Endothelial cell of umbilical vein (primary cell): ENCODE data around the gene MED22. TPM values are rescaled to one million over a fixed set of nuclear protein-coding genes. Genes with fewer than 3 reads are reported as not detected.

Experiments
- BruUV-seq: library from RNA; stranded (reverse); fragments of 400-500 nt; replicated peaks from 2 replicates; lab custom pipeline; 2021; lab: Mats Ljungman, UMichigan
- CTCF ChIA-PET: fragments of 300-600, 350-600 bp; sonication (Branson Sonifier 250); formaldehyde crosslinking; loops from one replicate; lab custom pipeline; 2021; ENCODE audit warnings: antibody characterized with exemption, inconsistent platforms; lab: Charles Lee
- POLR2A ChIA-PET: fragments of 300-600, 350-600 bp; sonication (Branson Sonifier 250); formaldehyde crosslinking; loops from one replicate; lab custom pipeline; 2021; ENCODE audit warnings: antibody characterized with exemption, inconsistent platforms; lab: Charles Lee
- DNase-seq: peaks from one replicate; pipeline ENCODE4 v3.0.0-alpha.2; 2011; ENCODE audit warnings: low read depth, low spot score
- FAIRE-seq: peaks from 2 replicates; lab custom pipeline; 2011; peaks lifted over from hg19 to GRCh38; lab: Jason Lieb, UNC
- H2AFZ ChIP-seq: 2 replicates; pipeline ENCODE4 v1.6.0; 2012; ENCODE audit warnings: low read depth, low read length, control low read depth, inconsistent platforms
- H3K27ac ChIP-seq: 2 replicates; pipeline ENCODE4 v1.5.1; 2011; ENCODE audit warnings: low read depth, mild to moderate bottlenecking, control low read depth, low read length, moderate library complexity; ENCODE audit not compliant: insufficient read depth
- H3K27me3 ChIP-seq, 2 experiments: 2 replicates each; pipeline versions ENCODE4 v1.6.0 to v1.6.1; 2011; ENCODE audit warnings: low read length in 2 of 2, mixed read lengths in 1 of 2; ENCODE audit not compliant: control insufficient read depth in 2 of 2, insufficient read depth in 2 of 2
- H3K36me3 ChIP-seq, 2 experiments: 2 replicates in 1 of 2; 3 replicates in 1 of 2; pipeline ENCODE4 v1.5.1; 2011; ENCODE audit warnings: low read length in 2 of 2, mild to moderate bottlenecking in 1 of 2, moderate library complexity in 1 of 2; ENCODE audit not compliant: control insufficient read depth in 2 of 2, insufficient read depth in 2 of 2; ENCODE audit errors: extremely low read depth in 1 of 2
- H3K4me1 ChIP-seq: 3 replicates; pipeline ENCODE4 v1.5.1; 2011; ENCODE audit warnings: mild to moderate bottlenecking, low read length; ENCODE audit not compliant: control insufficient read depth, insufficient read depth; ENCODE audit errors: extremely low read depth
- H3K4me2 ChIP-seq: 2 replicates; pipeline ENCODE4 v1.6.1; 2011; ENCODE audit warnings: low read length, control low read depth, mixed read lengths; ENCODE audit not compliant: insufficient read depth
- H3K4me3 ChIP-seq, 3 experiments: fragments of 200-600 bp in 1 of 3; sonication (generic), shearing (Covaris generic) in 1 of 3; replicated peaks in 1 of 3; 2 replicates each; pipeline ENCODE4 v1.5.1; 2011 to 2016; ENCODE audit warnings: control low read depth in 3 of 3, low read length in 3 of 3, mild to moderate bottlenecking in 2 of 3, inconsistent platforms in 1 of 3, low read depth in 1 of 3, moderate library complexity in 1 of 3; ENCODE audit not compliant: insufficient read depth in 1 of 3
- H3K79me2 ChIP-seq: 2 replicates; pipeline ENCODE4 v1.6.0; 2012; ENCODE audit warnings: low read length, inconsistent platforms; ENCODE audit not compliant: control insufficient read depth, insufficient read depth
- H3K9ac ChIP-seq: replicated peaks from 2 replicates; pipeline ENCODE3; 2011; ENCODE audit warnings: low read length, control low read depth; ENCODE audit not compliant: insufficient read depth; ENCODE audit errors: extremely low read depth
- H3K9me1 ChIP-seq: replicated peaks from 3 replicates; pipeline ENCODE4 v1.6.0; 2011; ENCODE audit warnings: mild to moderate bottlenecking, low read length; ENCODE audit not compliant: control insufficient read depth, insufficient read depth; ENCODE audit errors: extremely low read depth
- H3K9me3 ChIP-seq: replicated peaks from 2 replicates; pipeline ENCODE4 v1.5.1; 2012; ENCODE audit warnings: low read length, inconsistent platforms; ENCODE audit not compliant: control insufficient read depth, insufficient read depth
- H4K20me1 ChIP-seq: replicated peaks from 2 replicates; pipeline ENCODE3; 2011; ENCODE audit warnings: mild to moderate bottlenecking, low read length; ENCODE audit not compliant: control insufficient read depth, insufficient read depth; ENCODE audit errors: extremely low read depth
- CTCF ChIP-seq, 2 donors: IDR thresholded peaks; 1 replicate in 1 of 2; 2 replicates in 1 of 2; pipeline ENCODE4 v1.5.1; 2011; ENCODE audit warnings: low read length in 2 of 2, mild to moderate bottlenecking in 2 of 2, moderate library complexity in 2 of 2, control low read depth in 1 of 2, inconsistent platforms in 1 of 2, low read depth in 1 of 2; ENCODE audit not compliant: insufficient read depth in 1 of 2; ENCODE audit errors: extremely low read depth in 1 of 2
- EZH2 ChIP-seq: IDR thresholded peaks from 2 replicates; pipeline ENCODE4 v1.6.1; 2012; ENCODE audit warnings: borderline replicate concordance, low read depth, mild to moderate bottlenecking, moderate library complexity, low read length, inconsistent platforms; ENCODE audit not compliant: severe bottlenecking
- GATA2 ChIP-seq: IDR thresholded peaks from 2 replicates; pipeline ENCODE4 v1.7.0; 2011; ENCODE audit warnings: low read depth, mild to moderate bottlenecking, moderate library complexity, mixed read lengths, low read length; ENCODE audit not compliant: insufficient read length, insufficient read depth
- JUN ChIP-seq: IDR thresholded peaks from 2 replicates; pipeline ENCODE4 v1.6.1; 2011; ENCODE audit warnings: borderline replicate concordance, low read depth; ENCODE audit not compliant: insufficient read length, insufficient read depth
- MYC ChIP-seq: IDR thresholded peaks from one replicate; pipeline ENCODE4 v1.6.1; 2011; ENCODE audit warnings: mild to moderate bottlenecking, low read depth, low read length
- POLR2AphosphoS5 ChIP-seq: IDR thresholded peaks from 2 replicates; pipeline ENCODE4 v1.6.1; 2012; ENCODE audit warnings: low read depth, mild to moderate bottlenecking, control low read depth, low read length, moderate library complexity; ENCODE audit not compliant: insufficient read depth
- dilution Hi-C: fragments of 300-500 bp; cut with MboI; formaldehyde crosslinking; loops from one replicate; pipeline ENCODE4 v1.15.0; 2019; ENCODE audit warnings: low sequenced_read_pairs; ENCODE audit not compliant: extremely low pct_ligation_motif_present
- intact Hi-C: fragments of 100-400 bp; cut with micrococcal nuclease; formaldehyde crosslinking; loops from one replicate; pipeline ENCODE4 v1.10.0; 2022
- polyA plus RNA-seq, 4 experiments: library from polyadenylated mRNA; depleted of rRNA in 3 of 4; stranded (reverse) in 3 of 4; unstranded in 1 of 4; fragments of >200 nt; gene quantifications; 2 replicates each; pipeline versions ENCODE4 v1.2.1 to v1.2.3, GENCODE V29; 2011 to 2012; ENCODE audit warnings: missing spikeins in 1 of 4
- total RNA-seq: library from RNA; stranded (reverse); gene quantifications from 2 replicates; pipeline ENCODE4 v1.2.3, GENCODE V29; 2021

MED22 gene
- total and polyA plus RNA-seq, 2 donors (not counting 3 experiments of a cell fraction or from before 2014, with no cell fraction given), result 25.7 to 27.4 TPM

GRCh38 chr9:133379153-133380086 is 31.5 kb upstream of the MED22 start:
- no peaks in the 10 kb centered on the region for H4K20me1 ChIP-seq
- CTCF ChIA-PET, result interaction anchor here (1.0 to 3.2 kb wide), 3 partner anchors 50 to 107 kb away, joined by 3 to 10 read pairs (median 3); partner anchors contain the start of gene SLC2A6
- intact Hi-C loops (no loop called here), dilution Hi-C loops (no loop called here)
- H3K9me1 ChIP-seq, result no peaks in the 10 kb centered on the region
- H3K9me3 ChIP-seq, result no peaks in the 10 kb centered on the region
- POLR2A ChIA-PET, result no interaction called here
- H3K36me3 ChIP-seq, result no peaks in the 10 kb centered on the region
- H3K27ac ChIP-seq, result no peak overlapping the region
- no peak overlapping the region for H3K9ac ChIP-seq
- TF ChIP-seq CTCF (IDR thresholded peaks at IDR 0.05; ENCODE audit: extremely low read depth in 1 of 2, insufficient read depth in 1 of 2, low read depth in 1 of 2, low read length in 2 of 2) (no peak), EZH2 (no peak), JUN (no peak), POLR2AphosphoS5 (no peak), MYC (no peak), GATA2 (no peak)
- no peak overlapping the region for H2AFZ ChIP-seq
- no peak overlapping the region for H3K4me3 ChIP-seq
- BruUV-seq, result no TSS peak
- H3K79me2 ChIP-seq, result peaks cover 14% of the 10 kb centered on the region
- FAIRE-seq (no peak), DNase-seq (no peak)
- H3K4me1 ChIP-seq, result peaks cover 6% of the 10 kb centered on the region
- no peak overlapping the region for H3K4me2 ChIP-seq
- no peaks in the 10 kb centered on the region for H3K27me3 ChIP-seq
